GM19193 (cell line): ENCODE data around the gene OR12D2.

Experiments
- POLR2A ChIP-seq: IDR thresholded peaks from 4 replicates; pipeline ENCODE4 v1.6.1; 2011; ENCODE audit not compliant: insufficient read depth, insufficient read length; ENCODE audit errors: extremely low read depth

The OR12D2 gene

GRCh38 chr6:29395331-29395730 is at the start of gene OR12D2:
Gene OR12D2, plus strand, starts transcription at chr6:29395631. Its CDS starts 1,069 bp downstream, at chr6:29396700.
- TF ChIP-seq POLR2A = no peak

GRCh38 chr6:29354980-29355379 is 40.5 kb upstream of the OR12D2 start:
- TF ChIP-seq POLR2A = no peak

GRCh38 chr6:29355603-29356002 is 39.8 kb upstream of the OR12D2 start:
- no peak for TF ChIP-seq POLR2A

- no peak for TF ChIP-seq POLR2A
Measured at GRCh38 chr6:29368765-29369164, 26.7 kb upstream of the OR12D2 start, which contains the start of gene OR5V1. Gene OR5V1, minus strand, starts transcription at chr6:29368865. Its CDS starts 12,670 bp downstream, at chr6:29356195.

- no peak for TF ChIP-seq POLR2A
Measured at GRCh38 chr6:29375191-29375590, 20.2 kb upstream of the OR12D2 start, which contains the start of gene OR12D3. Gene OR12D3, minus strand, starts transcription at chr6:29375291. Its CDS starts 4 bp downstream, at chr6:29375287.

- TF ChIP-seq POLR2A = no peak
Measured at GRCh38 chr6:29376003-29376402, 19.4 kb upstream of the OR12D2 start.

GRCh38 chr6:29388533-29388932 is 6.9 kb upstream of the OR12D2 start:
- TF ChIP-seq POLR2A = no peak

GRCh38 chr6:29399525-29399924 is 4.1 kb downstream of the OR12D2 start:
- TF ChIP-seq POLR2A = no peak

- no peak for TF ChIP-seq POLR2A
Measured at GRCh38 chr6:29403801-29404200, 8.4 kb downstream of the OR12D2 start.

- TF ChIP-seq POLR2A = no peak
Measured at GRCh38 chr6:29414588-29414987, 19.2 kb downstream of the OR12D2 start, which contains the start of gene OR12D1. Gene OR12D1, plus strand, starts transcription at chr6:29414928.

GRCh38 chr6:29419516-29419915 is 24.1 kb downstream of the OR12D2 start:
- no peak for TF ChIP-seq POLR2A

GRCh38 chr6:29424168-29424567 is 28.7 kb downstream of the OR12D2 start:
- TF ChIP-seq POLR2A = no peak

GRCh38 chr6:29424575-29424974 is 29.1 kb downstream of the OR12D2 start:
- TF ChIP-seq POLR2A = no peak

- no peak for TF ChIP-seq POLR2A
Measured at GRCh38 chr6:29425075-29425474, 29.6 kb downstream of the OR12D2 start.

GRCh38 chr6:29426654-29427053 is 31.2 kb downstream of the OR12D2 start:
- no peak for TF ChIP-seq POLR2A

- no peak for TF ChIP-seq POLR2A
Measured at GRCh38 chr6:29439006-29439405, 43.6 kb downstream of the OR12D2 start, which contains the start of gene OR10C1. Gene OR10C1, plus strand, starts transcription at chr6:29439306. Its CDS starts 710 bp downstream, at chr6:29440016.

GRCh38 chr6:29442719-29443118 is 47.3 kb downstream of the OR12D2 start:
- no peak for TF ChIP-seq POLR2A
